Endodermal cell (in vitro differentiated cells): ENCODE measurements around the gene TMA7B. TPM values are rescaled to one million over a fixed set of nuclear protein-coding genes. Genes with fewer than 3 reads are reported as not detected.
A peak's percentile ranks its signal among the peaks of the same experiment; 100 is the strongest.

Source experiments
- DNase-seq: peaks from one replicate; pipeline ENCODE4 v3.0.0-alpha.2; 2017
- H3K27ac ChIP-seq: 2 replicates; pipeline ENCODE4 v1.5.1; 2013; ENCODE audit warnings: mild to moderate bottlenecking, low read depth, low read length, moderate library complexity
- H3K27me3 ChIP-seq: 2 replicates; pipeline ENCODE4 v1.6.1; 2013; ENCODE audit warnings: mild to moderate bottlenecking, low read length, moderate library complexity; ENCODE audit not compliant: insufficient read depth, control insufficient read depth, poor library complexity, severe bottlenecking
- H3K36me3 ChIP-seq: 2 replicates; pipeline ENCODE4 v1.7.0; 2013; ENCODE audit warnings: mild to moderate bottlenecking, low read length, moderate library complexity; ENCODE audit not compliant: control insufficient read depth, insufficient read depth
- H3K4me1 ChIP-seq: one replicate; pipeline ENCODE4 v1.7.0; 2013; ENCODE audit warnings: low read length; ENCODE audit not compliant: control insufficient read depth, insufficient read depth
- H3K4me3 ChIP-seq: 2 replicates; pipeline ENCODE4 v1.5.1; 2013; ENCODE audit warnings: mild to moderate bottlenecking, low read length, moderate library complexity
- H3K9ac ChIP-seq: 2 replicates; pipeline ENCODE4 v1.6.1; 2013; ENCODE audit warnings: mild to moderate bottlenecking, low read length, moderate library complexity; ENCODE audit not compliant: poor library complexity, severe bottlenecking; ENCODE audit errors: extremely low read depth
- H3K9me3 ChIP-seq: 2 replicates; pipeline ENCODE4 v1.6.1; 2013; ENCODE audit warnings: mild to moderate bottlenecking, low read length, moderate library complexity; ENCODE audit not compliant: control insufficient read depth
- H3K27ac Mint-ChIP-seq: 2 replicates; pipeline ENCODE4 v1.8.0; 2020; ENCODE audit warnings: mixed read lengths
- H3K27me3 Mint-ChIP-seq: 2 replicates; pipeline ENCODE4 v1.8.0; 2021; ENCODE audit warnings: mild to moderate bottlenecking, mixed read lengths; ENCODE audit not compliant: insufficient read depth
- H3K36me3 Mint-ChIP-seq: 2 replicates; pipeline ENCODE4 v1.8.0; 2020; ENCODE audit warnings: low read depth, mixed read lengths
- H3K4me1 Mint-ChIP-seq: 2 replicates; pipeline ENCODE4 v1.8.0; 2020; ENCODE audit warnings: mixed read lengths
- H3K4me3 Mint-ChIP-seq: 2 replicates; pipeline ENCODE4 v1.8.0; 2020; ENCODE audit warnings: mild to moderate bottlenecking, moderate library complexity, mixed read lengths
- H3K9me3 Mint-ChIP-seq: 2 replicates; pipeline ENCODE4 v1.8.0; 2020; ENCODE audit warnings: mild to moderate bottlenecking, mixed read lengths
- CTCF ChIP-seq: fragments of 200-600 bp; sonication (generic); conservative IDR thresholded peaks from 2 replicates; pipeline ENCODE4 v1.5.0; 2021; ENCODE audit warnings: antibody characterized with exemption, mild to moderate bottlenecking
- WGBS, 2 experiments: methylation state at CpG; one replicate each; pipeline versions ENCODE4 v1.1.5 to v1.1.7; 2013; ENCODE audit warnings: missing lambda C conversion rate in 2 of 2, mixed read lengths in 1 of 2; ENCODE audit not compliant: insufficient coverage in 1 of 2, insufficient read length in 1 of 2; 5-methylcytosine and 5-hydroxymethylcytosine counted together
- total RNA-seq, 2 donors: library from RNA; stranded (reverse); fragmentation: NEBNext Ultra II Directional in 1 of 2; extraction: Animal tissue kit (Norgen Biotek cat#: 25700) in 1 of 2; gene quantifications; 2 replicates in 1 of 2; 3 replicates in 1 of 2; pipeline ENCODE4 v1.2.1, GENCODE V29; 2021

TMA7B gene
- total RNA-seq, 2 donors from 2014 or later = not detected

- Mint-ChIP-seq H3K4me3 (no peak overlapping the region), H3K9me3 (no peaks in the 10 kb centered on the region), H3K36me3 (no peaks in the 10 kb centered on the region), H3K27me3 (no peaks in the 10 kb centered on the region), H3K27ac (no peak overlapping the region), H3K4me1 (peaks cover 62% of the 10 kb centered on the region)
- 92 to 95% methylated on average over 3 of the region's 3 CpGs for WGBS, 2 experiments
- Histone ChIP-seq H3K36me3 (no peaks in the 10 kb centered on the region), H3K27ac (no peak overlapping the region), H3K9ac (no peak overlapping the region), H3K4me1 (peaks cover 12% of the 10 kb centered on the region), H3K27me3 (no peaks in the 10 kb centered on the region), H3K4me3 (no peak overlapping the region), H3K9me3 (no peaks in the 10 kb centered on the region)
- DNase-seq = no peak
- no peak for TF ChIP-seq CTCF
Measured at GRCh38 chr22:39939830-39940229, 20.4 kb upstream of the TMA7B start.

GRCh38 chr22:39940757-39941305 is 19.4 kb upstream of the TMA7B start:
- Mint-ChIP-seq H3K9me3 (no peaks in the 10 kb centered on the region), H3K27ac (peak overlapping the region; percentile 35), H3K4me3 (no peak overlapping the region), H3K36me3 (no peaks in the 10 kb centered on the region), H3K27me3 (no peaks in the 10 kb centered on the region), H3K4me1 (peaks cover 65% of the 10 kb centered on the region)
- H3K4me1 ChIP-seq = peaks cover 14% of the 10 kb centered on the region
- no peaks in the 10 kb centered on the region for H3K27me3 ChIP-seq
- H3K9ac ChIP-seq = no peak overlapping the region
- no peaks in the 10 kb centered on the region for H3K36me3 ChIP-seq
- DNase-seq = no peak
- no peaks in the 10 kb centered on the region for H3K9me3 ChIP-seq
- 58 to 85% methylated on average over 3 to 9 of the region's 9 CpGs for WGBS, 2 experiments
- no peak for TF ChIP-seq CTCF
- no peak overlapping the region for H3K4me3 ChIP-seq
- no peak overlapping the region for H3K27ac ChIP-seq

- Mint-ChIP-seq H3K27ac (no peak overlapping the region), H3K4me1 (peaks cover 66% of the 10 kb centered on the region), H3K27me3 (no peaks in the 10 kb centered on the region), H3K36me3 (no peaks in the 10 kb centered on the region), H3K4me3 (no peak overlapping the region), H3K9me3 (no peaks in the 10 kb centered on the region)
- Histone ChIP-seq H3K9me3 (no peaks in the 10 kb centered on the region), H3K9ac (no peak overlapping the region), H3K4me1 (peaks cover 17% of the 10 kb centered on the region), H3K27ac (no peak overlapping the region), H3K36me3 (no peaks in the 10 kb centered on the region), H3K4me3 (no peak overlapping the region), H3K27me3 (no peaks in the 10 kb centered on the region)
- 94 to 100% methylated on average over 2 of the region's 2 CpGs for WGBS, 2 experiments
- DNase-seq = no peak
- TF ChIP-seq CTCF = no peak
Measured at GRCh38 chr22:39941601-39942000, 18.6 kb upstream of the TMA7B start.
